Natural killer cell treated with Interleukin-12 subunit alpha and Interleukin-12 subunit beta and Interleukin-15 and Interleukin-18, amount 100 ng/mL, for 72 hours (primary cell): Measurements from ENCODE around the gene FHDC1. TPM values are rescaled to one million over a fixed set of nuclear protein-coding genes. Genes with fewer than 3 reads are reported as not detected.

Source experiments
- ATAC-seq, 2 donors: fragments of 150-1000 bp; cut with Tn5 transposase in 1 of 2; sonication (Bioruptor Pico), chemical (Tn5 transposase) in 1 of 2; 2 replicates each; pipeline ENCODE4 v1.10.0; 2021
- DNase-seq: peaks from one replicate; pipeline ENCODE4 v3.0.0; 2022; ENCODE audit warnings: low spot score
- H3K27ac Mint-ChIP-seq, 2 donors: 1 replicate in 1 of 2; 2 replicates in 1 of 2; pipeline ENCODE4 v1.8.0; 2022; ENCODE audit warnings: mixed read lengths in 2 of 2, mild to moderate bottlenecking in 1 of 2, moderate library complexity in 1 of 2
- H3K27me3 Mint-ChIP-seq, 2 donors: 1 replicate in 1 of 2; 2 replicates in 1 of 2; pipeline ENCODE4 v1.8.0; 2022; ENCODE audit warnings: mixed read lengths in 2 of 2
- H3K36me3 Mint-ChIP-seq: one replicate; pipeline ENCODE4 v1.8.0; 2022; ENCODE audit warnings: mixed read lengths
- H3K4me1 Mint-ChIP-seq, 2 donors: 1 replicate in 1 of 2; 2 replicates in 1 of 2; pipeline ENCODE4 v1.8.0; 2022; ENCODE audit warnings: low read depth in 2 of 2, mixed read lengths in 2 of 2, mild to moderate bottlenecking in 1 of 2
- H3K4me3 Mint-ChIP-seq: one replicate; pipeline ENCODE4 v1.8.0; 2022; ENCODE audit warnings: mixed read lengths
- H3K9me3 Mint-ChIP-seq: 2 replicates; pipeline ENCODE4 v1.8.0; 2022; ENCODE audit warnings: mixed read lengths
- total RNA-seq, 2 donors: library from RNA; stranded (reverse); gene quantifications; one replicate each; pipeline ENCODE4 v1.2.3, GENCODE V29; 2022

Gene FHDC1
- total RNA-seq, 2 donors from 2014 or later = 0.33 to 0.42 TPM

DNA sequence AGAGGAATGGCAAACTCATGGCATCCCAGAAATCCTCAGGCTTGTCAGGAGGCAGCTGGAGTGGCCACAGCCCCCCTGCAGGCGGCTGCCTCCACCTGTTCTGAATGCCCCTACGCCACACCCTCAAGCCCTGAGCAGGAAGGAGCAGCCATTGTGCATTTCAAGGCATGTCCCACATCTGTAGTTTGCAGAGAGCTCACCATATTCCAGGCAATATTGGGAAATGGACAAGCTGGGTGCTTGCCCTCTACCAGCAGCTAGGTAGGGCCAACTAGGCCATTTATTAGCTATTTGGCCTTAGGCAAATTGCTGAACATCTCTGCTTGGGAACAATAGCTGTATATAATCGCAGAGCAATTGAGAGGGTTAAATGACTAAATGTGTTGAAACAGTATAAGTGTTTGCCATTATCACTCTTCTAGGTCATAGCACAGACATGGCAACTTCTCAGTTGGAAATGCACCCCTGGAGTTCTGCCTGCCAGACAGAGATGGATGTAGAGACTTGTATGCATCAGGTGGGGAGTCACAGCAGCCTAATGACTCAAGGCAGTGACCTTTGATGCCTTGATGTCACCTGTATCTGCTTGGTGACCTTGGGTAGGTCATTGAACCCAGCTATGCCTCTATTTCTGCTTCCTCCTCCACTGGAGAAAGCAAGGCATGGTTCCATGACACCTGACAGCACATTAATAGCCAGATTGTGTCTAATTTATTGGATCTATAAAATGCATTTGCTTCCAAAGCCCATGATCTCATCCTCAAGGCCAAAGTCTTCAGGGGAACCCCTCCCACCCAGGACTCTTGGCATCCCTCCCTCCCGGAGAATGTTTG, 52.8 kb downstream of the FHDC1 start:
- ATAC-seq = no peak

DNA sequence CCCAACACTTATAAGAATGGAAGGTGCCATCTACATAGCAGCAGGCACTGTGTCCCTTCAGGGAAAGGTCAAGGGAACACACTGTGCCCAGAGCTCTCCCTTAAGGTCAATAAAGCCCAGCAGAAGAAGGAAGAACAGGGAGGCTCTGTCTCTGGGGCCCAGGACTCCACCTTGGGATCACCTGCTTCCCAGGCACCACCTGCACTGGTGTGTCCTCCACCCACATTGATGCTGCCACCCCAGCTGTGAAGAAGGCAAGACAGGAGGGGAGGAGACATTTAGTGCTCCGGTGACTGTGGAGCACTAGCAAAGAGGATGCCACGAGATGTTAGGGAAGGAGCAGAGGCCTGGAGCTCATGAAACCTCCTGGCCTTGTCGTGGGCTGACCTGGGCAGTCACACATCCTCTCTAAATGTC, 53.4 kb downstream of the FHDC1 start:
- ATAC-seq (peak in 1 of 2 donors; percentile 8), DNase-seq (peak; percentile 10)
- Mint-ChIP-seq H3K4me1 (no peaks in the 10 kb centered on the region), H3K4me3 (no peak overlapping the region), H3K27me3 (peaks cover 1 to 3% of the 10 kb centered on the region in 2 donors), H3K9me3 (no peaks in the 10 kb centered on the region), H3K36me3 (no peaks in the 10 kb centered on the region), H3K27ac (no peak overlapping the region)

More for the DNA sequence above, 52.8 kb downstream of the FHDC1 start:
- Mint-ChIP-seq H3K9me3 (no peaks in the 10 kb centered on the region), H3K27me3 (peaks cover 0 to 3% of the 10 kb centered on the region in 2 donors), H3K4me1 (no peaks in the 10 kb centered on the region), H3K27ac (no peak overlapping the region), H3K4me3 (no peak overlapping the region), H3K36me3 (no peaks in the 10 kb centered on the region)
- peak; percentile 12 for DNase-seq

GRCh38 chr4:152990471-152991131, 54.5 kb downstream of the FHDC1 start:
- Mint-ChIP-seq H3K4me1 (no peaks in the 10 kb centered on the region), H3K9me3 (no peaks in the 10 kb centered on the region), H3K36me3 (no peaks in the 10 kb centered on the region), H3K27ac (no peak overlapping the region), H3K27me3 (peaks cover 8% of the 10 kb centered on the region in 2 donors), H3K4me3 (no peak overlapping the region)
- ATAC-seq (no peak), DNase-seq (peak; percentile 26)

DNA sequence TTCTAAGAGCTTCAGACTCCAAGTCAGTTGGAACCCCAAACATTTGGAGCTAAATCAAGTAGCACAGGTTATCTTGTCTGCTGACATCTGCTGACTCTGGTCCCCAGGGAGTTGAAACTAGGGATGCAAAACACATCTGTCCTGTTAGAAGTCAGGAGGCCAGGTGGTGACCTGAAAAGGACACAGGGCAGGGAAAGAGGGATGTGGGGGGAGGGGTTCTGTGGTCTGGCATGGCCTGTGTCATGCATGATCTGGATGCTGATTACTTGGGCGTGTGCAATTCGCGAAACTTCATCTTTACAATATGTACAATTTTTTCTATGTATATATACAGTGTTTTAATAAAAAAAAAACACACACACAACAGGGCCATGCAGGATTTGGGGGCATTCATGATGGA, 55.3 kb downstream of the FHDC1 start:
- H3K27ac Mint-ChIP-seq = no peak overlapping the region
- no peak overlapping the region for H3K4me3 Mint-ChIP-seq
- DNase-seq (peak; percentile 12), ATAC-seq (no peak)
- H3K4me1 Mint-ChIP-seq = no peaks in the 10 kb centered on the region
- H3K27me3 Mint-ChIP-seq = peaks cover 8 to 10% of the 10 kb centered on the region in 2 donors
- H3K9me3 Mint-ChIP-seq = no peaks in the 10 kb centered on the region
- no peaks in the 10 kb centered on the region for H3K36me3 Mint-ChIP-seq

- Mint-ChIP-seq H3K36me3 (no peaks in the 10 kb centered on the region), H3K9me3 (no peaks in the 10 kb centered on the region), H3K4me1 (no peaks in the 10 kb centered on the region), H3K4me3 (no peak overlapping the region), H3K27ac (no peak overlapping the region), H3K27me3 (peaks cover 8 to 10% of the 10 kb centered on the region in 2 donors)
- DNase-seq = peak; percentile 40
- no peak for ATAC-seq
Measured at GRCh38 chr4:152992027-152992426, 55.9 kb downstream of the FHDC1 start.

- Mint-ChIP-seq H3K4me1 (no peaks in the 10 kb centered on the region), H3K36me3 (no peaks in the 10 kb centered on the region), H3K4me3 (no peak overlapping the region), H3K27ac (no peak overlapping the region), H3K27me3 (peaks cover 8 to 10% of the 10 kb centered on the region in 2 donors), H3K9me3 (no peaks in the 10 kb centered on the region)
- ATAC-seq = no peak
- DNase-seq = peak; percentile 23
Measured at GRCh38 chr4:152992466-152992865, 56.3 kb downstream of the FHDC1 start.

DNA sequence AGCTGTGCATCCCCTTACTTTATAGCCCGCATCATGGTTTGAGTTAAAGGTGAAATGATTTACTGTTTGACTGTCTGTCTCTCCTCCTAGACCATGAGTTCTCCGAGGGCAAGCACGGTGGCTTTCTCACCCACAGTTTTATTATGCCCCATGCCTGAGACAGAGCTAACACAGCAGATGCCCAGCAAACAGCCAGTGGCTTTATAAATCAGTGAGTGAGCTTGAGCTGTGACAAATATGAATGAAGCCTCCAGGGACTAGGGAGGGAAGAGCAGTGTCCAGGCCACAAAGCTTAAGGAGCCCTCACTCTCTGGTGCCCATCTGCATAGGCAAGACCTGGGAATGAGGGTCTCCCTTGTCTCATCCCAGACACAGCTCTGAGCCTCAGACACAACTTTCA, 57.9 kb downstream of the FHDC1 start:
- ATAC-seq (no peak), DNase-seq (peak; percentile 28)
- no peak overlapping the region for H3K4me3 Mint-ChIP-seq
- no peaks in the 10 kb centered on the region for H3K36me3 Mint-ChIP-seq
- H3K4me1 Mint-ChIP-seq = peaks cover 0 to 3% of the 10 kb centered on the region in 2 donors
- H3K27ac Mint-ChIP-seq = no peak overlapping the region
- H3K9me3 Mint-ChIP-seq = no peaks in the 10 kb centered on the region
- peaks cover 10 to 14% of the 10 kb centered on the region in 2 donors for H3K27me3 Mint-ChIP-seq

- no peaks in the 10 kb centered on the region for H3K36me3 Mint-ChIP-seq
- DNase-seq (peak; percentile 50), ATAC-seq (no peak)
- no peak overlapping the region for H3K27ac Mint-ChIP-seq
- no peaks in the 10 kb centered on the region for H3K9me3 Mint-ChIP-seq
- peaks cover 9 to 19% of the 10 kb centered on the region in 2 donors for H3K27me3 Mint-ChIP-seq
- H3K4me3 Mint-ChIP-seq = no peak overlapping the region
- peaks cover 0 to 3% of the 10 kb centered on the region in 2 donors for H3K4me1 Mint-ChIP-seq
Measured at GRCh38 chr4:152996111-152996571, 60.0 kb downstream of the FHDC1 start.

GRCh38 chr4:152996672-152997071, 60.5 kb downstream of the FHDC1 start:
- H3K4me1 Mint-ChIP-seq = peaks cover 0 to 3% of the 10 kb centered on the region in 2 donors
- no peak overlapping the region for H3K27ac Mint-ChIP-seq
- H3K27me3 Mint-ChIP-seq = peaks cover 9 to 19% of the 10 kb centered on the region in 2 donors
- H3K4me3 Mint-ChIP-seq = no peak overlapping the region
- DNase-seq = no peak
- H3K9me3 Mint-ChIP-seq = no peaks in the 10 kb centered on the region
- ATAC-seq = no peak
- no peaks in the 10 kb centered on the region for H3K36me3 Mint-ChIP-seq

GRCh38 chr4:152997288-152997687, 61.2 kb downstream of the FHDC1 start:
- Mint-ChIP-seq H3K27ac (no peak overlapping the region), H3K9me3 (no peaks in the 10 kb centered on the region), H3K4me3 (no peak overlapping the region), H3K27me3 (peaks cover 12 to 24% of the 10 kb centered on the region in 2 donors), H3K36me3 (no peaks in the 10 kb centered on the region), H3K4me1 (peaks cover 0 to 3% of the 10 kb centered on the region in 2 donors)
- ATAC-seq (no peak), DNase-seq (peak; percentile 34)

- peak; percentile 42 for DNase-seq
- Mint-ChIP-seq H3K9me3 (no peaks in the 10 kb centered on the region), H3K4me3 (no peak overlapping the region), H3K27me3 (peaks cover 12 to 25% of the 10 kb centered on the region in 2 donors), H3K36me3 (no peaks in the 10 kb centered on the region), H3K27ac (no peak overlapping the region), H3K4me1 (peaks cover 0 to 3% of the 10 kb centered on the region in 2 donors)
- no peak for ATAC-seq
Measured at GRCh38 chr4:152997771-152998487, 61.8 kb downstream of the FHDC1 start.

DNA sequence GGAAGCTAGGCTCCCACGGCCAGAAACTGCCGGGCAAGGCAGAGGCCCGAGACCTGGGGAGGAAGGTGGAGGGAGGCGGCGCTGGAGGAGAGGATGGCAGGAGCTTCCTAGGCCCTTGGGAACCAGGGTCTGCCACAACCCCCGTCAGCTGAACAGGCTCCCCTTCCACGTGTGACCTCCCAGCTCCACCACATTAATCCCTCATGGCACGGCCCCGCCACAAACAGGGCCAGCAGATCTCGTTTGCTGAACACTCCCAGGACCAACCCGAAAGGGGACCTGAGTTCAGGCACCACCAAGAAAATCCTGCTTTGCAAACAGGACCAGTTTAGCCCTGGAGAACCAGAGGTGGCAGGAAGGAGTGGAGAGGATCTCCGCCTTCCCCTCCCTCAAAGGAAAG, 62.7 kb downstream of the FHDC1 start:
- peaks cover 0 to 3% of the 10 kb centered on the region in 2 donors for H3K4me1 Mint-ChIP-seq

GRCh38 chr4:152999346-153000075, 63.4 kb downstream of the FHDC1 start:
- Mint-ChIP-seq H3K4me3 (no peak overlapping the region), H3K27me3 (peaks cover 12 to 24% of the 10 kb centered on the region in 2 donors), H3K27ac (no peak overlapping the region), H3K9me3 (no peaks in the 10 kb centered on the region), H3K4me1 (peaks cover 0 to 6% of the 10 kb centered on the region in 2 donors), H3K36me3 (no peaks in the 10 kb centered on the region)
- ATAC-seq (no peak), DNase-seq (peak; percentile 45)

More for the DNA sequence above, 62.7 kb downstream of the FHDC1 start:
- no peaks in the 10 kb centered on the region for H3K9me3 Mint-ChIP-seq
- H3K4me3 Mint-ChIP-seq = no peak overlapping the region
- no peak overlapping the region for H3K27ac Mint-ChIP-seq
- DNase-seq = peak; percentile 34
- peaks cover 12 to 25% of the 10 kb centered on the region in 2 donors for H3K27me3 Mint-ChIP-seq
- ATAC-seq = no peak
- no peaks in the 10 kb centered on the region for H3K36me3 Mint-ChIP-seq
